Measurements from ENCODE around the gene MCM5.

- TF ChIP-seq POLR2AphosphoS5 (IDR thresholded peaks at IDR 0.05; ENCODE audit: borderline replicate concordance, low read depth, low read length) = no peak
- TF ChIP-seq EZH2 (IDR thresholded peaks at IDR 0.05) = no peak
Measured at GRCh38 chr22:35368386-35368785, 31.6 kb upstream of the MCM5 start.
